Left lobe of liver (tissue), 2 donors: ENCODE results near the gene NEMP1. TPM values are rescaled to one million over a fixed set of nuclear protein-coding genes. Genes with fewer than 3 reads are reported as not detected.
"Not testable (repeated sequence)": the region's sequence is repeated elsewhere in the genome, so short reads cannot be mapped to it uniquely, and the experiment has no call there.

Source experiments
- ATAC-seq: fragments of 200-7000 bp; cut with Tn5 transposase; one replicate; pipeline ENCODE4 v1.9.1; 2020; ENCODE audit warnings: mild to moderate bottlenecking, moderate library complexity
- DNase-seq: peaks from one replicate; pipeline ENCODE4 v3.0.0-alpha.2; 2020; ENCODE audit warnings: low spot score
- total RNA-seq: library from RNA; stranded (reverse); gene quantifications from one replicate; pipeline ENCODE4 v1.2.1, GENCODE V29; 2021
- donor health status: DM: no; HTN: no; CAD: no; lungs with moderate emphysema.
- donor health status: DM: no; HTN: yes; CAD: no.

Gene NEMP1
- total RNA-seq = 5.3 TPM

GRCh38 chr12:57078519-57079404 is at the start of gene NEMP1:
NEMP1 (minus strand) TSS chr12:57078791; CDS start chr12:57078745, 46 bp downstream.
- DNase-seq (peak; percentile 97), ATAC-seq (peak; percentile 99)

- ATAC-seq = peak; percentile 70
- peak; percentile 90 for DNase-seq
Measured at GRCh38 chr12:57127726-57128518, 49.3 kb upstream of the NEMP1 start, which contains the start of gene LRP1. LRP1 (plus strand) TSS chr12:57128483; CDS start chr12:57128965, 482 bp downstream.

GRCh38 chr12:57127101-57127725 is 48.6 kb upstream of the NEMP1 start:
- ATAC-seq = peak; percentile 69
- DNase-seq = peak; percentile 93

GRCh38 chr12:57126561-57126960 is 48.0 kb upstream of the NEMP1 start:
- no peak for DNase-seq
- no peak for ATAC-seq

- DNase-seq (no peak), ATAC-seq (no peak)
Measured at GRCh38 chr12:57126061-57126460, 47.5 kb upstream of the NEMP1 start.

- DNase-seq (peak; percentile 76), ATAC-seq (peak; percentile 51)
Measured at GRCh38 chr12:57124261-57124877, 45.8 kb upstream of the NEMP1 start.

GRCh38 chr12:57123813-57124212 is 45.2 kb upstream of the NEMP1 start:
- ATAC-seq (no peak), DNase-seq (no peak)

GRCh38 chr12:57120718-57121117 is 42.1 kb upstream of the NEMP1 start:
- not testable (repeated sequence) for DNase-seq, ATAC-seq

- ATAC-seq = no peak
- no peak for DNase-seq
Measured at GRCh38 chr12:57119294-57120085, 40.9 kb upstream of the NEMP1 start.

- peak; percentile 46 for ATAC-seq
- DNase-seq = no peak
Measured at GRCh38 chr12:57118711-57119271, 40.2 kb upstream of the NEMP1 start.

- no peak for ATAC-seq
- no peak for DNase-seq
Measured at GRCh38 chr12:57116580-57117281, 38.1 kb upstream of the NEMP1 start.

- DNase-seq (no peak), ATAC-seq (no peak)
Measured at GRCh38 chr12:57112492-57113294, 34.1 kb upstream of the NEMP1 start.

GRCh38 chr12:57111031-57111734 is 32.6 kb upstream of the NEMP1 start, which contains the start of gene STAT6:
STAT6 (minus strand) TSS chr12:57111362; CDS start chr12:57108278, 3,084 bp downstream.
- peak; percentile 59 for ATAC-seq
- DNase-seq = peak; percentile 79

GRCh38 chr12:57110104-57111030 is 31.8 kb upstream of the NEMP1 start:
- ATAC-seq (peak; percentile 54), DNase-seq (peak; percentile 79)

GRCh38 chr12:57109207-57110103 is 30.9 kb upstream of the NEMP1 start:
- DNase-seq = no peak
- no peak for ATAC-seq
